Epithelial cell of prostate (primary cell): ENCODE data around the gene SORCS2.

Experiments
- DNase-seq: peaks from one replicate; pipeline ENCODE4 v3.0.0-alpha.2; 2011; ENCODE audit warnings: low read depth, low spot score
- H3K27ac ChIP-seq: fragments of 450-650 bp; 2 replicates; pipeline ENCODE4 v1.5.1; 2017; ENCODE audit warnings: mild to moderate bottlenecking

SORCS2 gene

DNA sequence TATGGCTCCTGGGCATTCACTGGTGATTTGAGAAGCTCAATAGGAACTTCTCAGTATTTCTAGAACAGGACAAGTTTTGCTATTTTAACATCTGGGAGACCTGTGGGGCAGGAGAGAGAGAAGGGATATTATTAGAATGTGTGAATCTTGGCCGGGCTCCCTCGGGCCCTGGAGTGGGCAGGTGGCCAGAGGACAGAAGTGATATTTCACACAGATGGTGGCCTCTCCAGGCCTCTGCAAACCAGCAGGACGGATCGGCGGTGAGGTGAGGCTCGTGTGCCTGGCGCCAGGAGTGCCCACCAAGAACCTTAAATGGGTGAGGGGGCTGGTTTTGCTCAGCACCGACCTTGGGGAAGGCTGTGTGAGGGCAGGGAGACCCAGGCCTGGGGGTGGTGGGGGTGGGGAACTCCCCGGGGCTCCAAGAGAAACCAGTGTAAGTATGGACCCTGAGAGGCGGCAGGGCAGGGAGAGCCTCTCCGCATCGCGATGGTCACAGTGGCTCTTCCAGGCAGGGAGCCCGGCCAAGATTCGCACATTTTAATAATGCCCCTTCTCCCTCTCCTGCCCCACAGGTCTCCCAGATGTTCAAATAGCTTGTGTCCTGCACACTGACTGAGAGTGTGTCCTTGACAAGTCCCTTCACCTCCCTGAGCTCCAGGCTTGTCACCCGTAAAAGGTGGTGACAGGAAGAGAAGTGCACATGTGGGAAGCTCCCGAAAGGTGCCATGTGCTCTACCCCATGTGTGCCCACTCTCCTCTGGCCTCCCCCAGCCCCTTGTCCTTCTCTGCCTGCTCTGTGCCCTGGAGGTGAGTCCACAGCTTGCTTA is 64.9 kb downstream of the SORCS2 start:
- no peak overlapping the region for H3K27ac ChIP-seq
- no peak for DNase-seq

DNA sequence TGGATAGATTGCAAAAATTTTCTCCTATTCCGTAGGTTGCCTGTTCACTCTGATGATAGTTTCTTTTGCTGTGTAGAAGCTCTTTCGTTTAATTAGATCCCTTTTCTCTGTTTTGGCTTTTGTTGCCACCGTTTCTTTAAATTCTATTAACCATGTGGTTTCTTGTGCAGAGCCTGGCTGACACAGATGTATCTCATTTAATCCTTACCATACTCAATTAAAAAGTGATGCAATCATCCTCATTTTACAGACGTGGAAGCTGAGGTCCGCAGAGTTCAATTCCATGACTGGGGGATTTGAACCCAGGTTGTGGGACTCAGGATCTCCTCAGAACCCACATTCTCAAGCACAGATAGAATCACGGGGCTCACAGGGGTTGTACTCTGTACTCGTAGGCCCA is 66.7 kb downstream of the SORCS2 start:
- no peak for DNase-seq
- no peak overlapping the region for H3K27ac ChIP-seq

DNA sequence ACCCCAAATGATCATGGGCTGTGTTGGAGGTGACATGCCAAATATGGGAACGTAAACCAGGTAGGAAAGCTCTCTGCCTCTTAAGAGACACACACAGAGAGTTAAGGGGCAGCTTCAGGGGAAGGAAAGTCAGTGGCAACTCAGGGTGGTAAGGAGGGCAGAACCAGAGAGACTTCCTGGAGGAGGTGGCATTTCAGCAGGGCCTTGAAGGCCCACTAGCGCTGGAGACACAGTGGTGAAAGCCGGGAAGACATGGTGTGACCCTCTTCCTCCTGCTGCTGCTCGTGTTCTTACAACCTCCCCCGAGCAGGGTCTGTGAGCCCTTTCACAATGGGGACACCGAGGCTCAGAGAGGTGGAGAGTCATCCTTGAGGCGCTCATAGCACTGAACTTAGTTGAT is 68.2 kb downstream of the SORCS2 start:
- no peak for DNase-seq
- no peak overlapping the region for H3K27ac ChIP-seq

DNA sequence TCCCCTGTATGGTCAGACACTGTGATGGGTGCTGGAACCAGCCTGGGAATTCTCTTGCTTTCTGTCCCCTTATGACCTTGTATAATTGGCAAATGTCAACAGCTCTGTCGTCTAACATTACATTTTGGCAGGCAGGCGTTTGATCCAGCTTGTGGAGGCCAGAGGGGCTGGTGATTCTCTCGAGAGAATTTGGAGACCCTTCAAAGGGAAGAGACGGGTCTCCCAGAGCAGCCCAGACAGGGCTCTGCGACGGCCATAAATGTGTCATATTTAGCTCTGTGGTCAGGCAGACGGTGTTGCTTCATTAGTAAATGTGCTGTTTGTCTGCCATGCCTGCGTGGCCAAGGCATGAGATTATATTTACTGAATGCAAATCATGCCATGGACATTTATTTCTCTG is 68.7 kb downstream of the SORCS2 start:
- no peak for DNase-seq
- no peak overlapping the region for H3K27ac ChIP-seq

DNA sequence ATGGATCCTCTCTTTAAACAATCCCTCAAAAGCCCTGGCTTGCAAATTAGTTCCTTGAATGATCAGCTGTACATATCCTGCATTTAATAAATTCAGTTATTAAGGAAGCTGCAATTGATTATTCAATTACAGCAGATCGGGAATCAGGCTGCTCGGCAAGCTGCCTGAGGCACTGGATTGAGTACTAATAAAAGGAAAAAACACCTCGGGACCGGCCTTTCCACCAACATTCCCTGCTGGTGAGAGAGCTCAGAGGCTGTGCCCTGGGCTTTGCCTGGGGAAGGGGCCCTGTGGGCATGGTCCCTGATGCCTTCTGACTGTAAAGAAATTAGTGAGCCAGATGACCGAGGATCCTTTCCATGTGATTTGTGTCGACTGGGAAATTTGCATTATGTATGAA is 69.2 kb downstream of the SORCS2 start:
- DNase-seq, result no peak
- H3K27ac ChIP-seq, result no peak overlapping the region

DNA sequence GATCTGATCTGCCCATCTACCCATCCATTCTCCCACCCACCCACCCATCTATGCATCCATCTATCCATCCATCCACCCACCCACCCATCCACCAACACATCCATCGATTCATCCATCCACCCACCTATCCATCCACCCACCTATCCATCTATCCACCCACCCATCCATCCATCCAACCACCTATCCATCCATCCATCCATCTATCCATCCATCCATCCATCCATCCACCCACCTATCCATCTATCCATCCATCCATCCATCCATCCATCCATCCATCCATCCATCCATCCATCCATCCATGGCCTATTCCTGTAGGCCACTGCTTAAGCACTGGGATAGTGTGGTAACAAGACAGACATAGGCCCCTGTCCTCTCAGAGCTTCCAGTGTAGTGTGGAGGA is 69.8 kb downstream of the SORCS2 start:
- H3K27ac ChIP-seq, result peak overlapping the region; percentile 79
- DNase-seq, result no peak

DNA sequence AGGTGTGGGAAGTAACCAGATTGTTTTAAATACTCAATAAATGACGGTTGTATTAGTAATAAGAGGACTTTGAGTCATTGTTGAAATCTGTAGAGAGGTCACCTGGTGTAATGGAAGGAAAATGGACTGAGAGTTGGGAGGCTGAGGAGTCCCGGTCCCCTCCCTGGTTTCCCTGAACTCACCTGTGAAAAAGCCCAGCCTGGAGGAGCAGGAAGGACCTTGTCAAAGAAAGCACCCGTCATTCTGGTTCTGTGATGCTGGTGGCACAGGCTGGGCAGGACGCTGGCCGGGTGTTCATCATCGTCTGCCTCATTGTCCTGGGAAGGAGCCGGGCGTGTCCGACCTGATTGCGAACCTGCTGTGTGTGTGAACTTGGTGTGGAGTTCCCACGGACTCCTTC is 70.8 kb downstream of the SORCS2 start:
- DNase-seq, result peak; percentile 74
- H3K27ac ChIP-seq, result peak overlapping the region; percentile 79

DNA sequence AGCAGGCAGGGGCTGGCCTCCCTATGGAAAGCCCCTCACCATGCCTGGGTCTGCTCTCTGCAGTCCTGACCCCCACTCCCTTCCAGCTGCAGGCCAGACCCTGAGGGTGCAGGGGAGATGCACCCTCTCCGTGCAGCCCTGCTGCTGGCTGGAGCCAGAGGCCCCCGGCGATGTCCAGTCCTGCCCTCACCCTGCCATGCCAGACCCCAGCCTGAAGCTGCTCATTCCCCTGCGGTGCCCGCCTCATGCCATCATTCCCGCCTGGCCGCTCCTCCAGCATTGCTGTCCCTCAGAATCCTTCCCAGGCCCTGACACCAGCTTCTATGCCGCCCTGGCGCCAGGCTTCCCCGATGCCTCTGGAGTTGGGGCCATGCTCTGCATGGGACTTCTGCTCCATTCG is 72.4 kb downstream of the SORCS2 start:
- no peak for DNase-seq
- H3K27ac ChIP-seq, result no peak overlapping the region

DNA sequence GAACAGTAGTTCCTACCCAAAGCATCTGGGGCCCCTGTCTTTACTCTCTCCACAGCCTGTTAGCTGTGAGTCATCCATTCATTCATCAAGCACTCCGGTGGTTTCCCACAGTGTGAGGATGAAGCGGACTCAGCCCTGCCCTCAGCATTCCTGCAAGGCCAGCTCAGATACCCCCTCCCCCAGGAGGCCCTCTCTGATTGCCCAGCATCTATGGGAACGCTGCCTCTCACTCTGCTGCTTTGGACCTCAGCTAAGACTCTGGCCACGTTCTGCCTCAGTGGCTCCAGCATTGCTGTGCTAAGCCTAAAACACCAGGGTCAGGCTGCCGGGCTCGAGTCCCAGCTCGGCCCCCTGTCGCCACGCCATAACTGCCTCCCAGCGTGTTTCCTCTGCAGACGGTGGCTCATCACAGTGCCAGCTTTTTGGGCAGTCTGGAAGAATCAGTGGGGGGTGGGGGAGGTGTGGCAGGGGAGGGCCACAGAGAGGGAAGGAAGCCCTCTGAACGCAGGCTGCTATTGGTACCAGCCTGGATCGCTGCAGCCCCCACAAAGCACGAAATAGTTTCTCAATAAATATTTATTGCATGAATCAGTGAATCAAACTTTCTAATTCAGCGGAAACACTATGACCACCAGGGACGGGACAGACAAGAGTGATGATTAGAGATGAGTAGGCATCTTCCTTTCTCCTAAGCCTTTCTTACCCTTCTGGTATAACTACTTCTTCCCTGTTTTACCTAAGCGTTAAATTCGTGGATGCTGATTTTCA is 74.4 kb downstream of the SORCS2 start:
- DNase-seq, result peak; percentile 55
- no peak overlapping the region for H3K27ac ChIP-seq

DNA sequence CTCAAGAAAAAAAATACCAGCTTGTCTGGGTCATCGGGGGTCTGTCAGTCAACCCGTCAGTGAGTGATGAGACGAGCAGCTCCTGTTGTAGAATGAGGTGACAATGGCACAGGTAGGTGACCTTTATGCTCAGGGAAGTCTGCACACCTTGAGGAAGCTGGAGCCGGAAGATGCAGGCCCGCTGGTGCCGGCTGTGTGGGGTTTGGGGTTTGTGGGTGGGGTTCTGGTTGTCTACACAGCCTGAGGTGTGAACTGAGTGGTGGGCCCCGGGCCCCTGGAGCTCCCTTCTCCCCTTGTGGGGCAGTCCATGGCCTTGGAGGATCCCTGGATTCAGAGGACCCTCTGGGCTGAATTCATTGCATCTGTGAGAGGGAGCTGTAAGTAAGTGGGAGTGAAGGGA is 75.5 kb downstream of the SORCS2 start:
- no peak for DNase-seq
- no peak overlapping the region for H3K27ac ChIP-seq

DNA sequence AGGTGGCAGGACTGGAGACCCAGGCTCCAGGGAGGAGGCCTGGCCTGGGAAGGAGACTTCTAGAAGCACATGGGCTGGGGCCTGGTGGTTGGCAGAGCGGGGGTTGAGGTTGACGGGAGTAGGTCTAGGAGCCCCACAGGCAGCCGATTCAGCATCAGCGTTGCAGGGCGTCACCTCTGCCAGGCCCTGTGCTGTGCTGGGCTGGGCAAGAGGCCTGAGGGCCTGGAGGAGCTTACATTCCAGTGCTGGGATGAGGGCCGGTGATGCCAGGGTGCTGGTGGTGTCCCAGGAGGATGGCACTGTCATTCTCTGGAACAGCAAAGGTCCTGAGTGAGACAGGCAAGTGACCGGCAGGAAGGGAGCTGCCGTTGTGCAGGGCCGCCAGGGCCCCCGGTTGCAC is 76.6 kb downstream of the SORCS2 start:
- DNase-seq, result no peak
- no peak overlapping the region for H3K27ac ChIP-seq

DNA sequence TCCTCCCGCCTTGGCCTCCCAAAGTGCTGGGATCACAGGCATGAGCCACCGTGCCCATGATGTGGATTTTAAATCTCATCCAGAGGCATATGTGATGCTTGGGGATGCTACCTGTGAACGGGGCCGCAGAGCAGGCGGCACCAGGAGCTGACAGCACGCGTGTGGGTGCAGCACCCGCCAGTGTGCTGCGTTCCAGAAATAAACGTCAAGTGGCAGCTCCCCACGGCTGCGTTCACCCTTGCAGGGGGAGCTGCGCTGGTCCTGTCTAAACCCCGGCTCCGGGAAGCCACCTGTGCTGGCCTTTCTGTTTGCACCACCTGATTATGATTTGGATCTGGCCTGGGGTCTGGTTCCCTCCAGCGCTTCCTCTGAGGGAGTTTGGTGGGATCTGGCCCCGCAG is 77.8 kb downstream of the SORCS2 start:
- no peak overlapping the region for H3K27ac ChIP-seq
- no peak for DNase-seq

DNA sequence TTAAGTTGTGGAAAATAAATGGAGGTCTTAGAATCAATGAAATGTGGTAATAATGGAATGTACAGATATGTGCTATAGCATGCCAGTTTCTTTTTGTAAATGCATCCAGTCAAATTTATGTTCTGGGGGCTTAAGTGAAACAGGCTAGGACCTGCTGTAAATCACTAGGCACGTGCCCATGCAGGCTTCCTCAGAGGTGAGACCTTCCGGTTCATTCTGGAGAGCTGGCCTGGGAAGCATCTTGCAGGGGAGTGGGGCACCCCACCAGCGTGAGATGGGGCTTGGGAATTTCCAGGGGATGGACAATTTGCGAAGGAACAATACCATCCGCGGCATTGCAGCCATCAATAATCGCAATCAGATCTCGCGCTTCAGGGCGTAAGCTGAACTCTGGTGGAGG is 80.1 kb downstream of the SORCS2 start:
- no peak for DNase-seq
- H3K27ac ChIP-seq, result no peak overlapping the region

DNA sequence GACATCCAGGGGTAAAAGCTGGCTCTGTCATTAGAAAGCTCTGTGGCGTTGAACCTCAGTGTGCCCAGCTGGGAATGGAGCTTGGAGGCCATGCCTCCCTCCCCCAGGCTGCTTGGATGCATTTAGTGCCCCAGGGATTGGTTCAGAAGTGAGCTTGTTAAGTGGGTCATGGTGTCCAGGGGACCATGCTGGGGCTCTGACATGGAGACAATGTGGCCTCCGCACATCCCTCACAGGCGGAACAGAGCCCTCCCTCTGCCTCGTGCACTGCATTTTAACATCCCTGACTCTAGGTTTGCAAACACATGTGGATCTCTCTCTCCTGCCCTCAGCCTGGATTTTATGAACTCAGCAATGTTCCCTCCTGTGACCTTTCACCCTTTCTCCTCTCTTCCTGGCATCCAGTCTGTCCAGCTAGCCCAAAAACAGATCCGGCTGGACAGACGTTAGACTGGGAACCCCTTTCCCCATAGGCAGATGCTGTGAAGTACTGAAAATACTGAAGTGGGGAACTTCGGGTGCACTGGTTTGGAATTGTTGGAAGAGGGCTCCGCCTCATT is 81.5 kb downstream of the SORCS2 start:
- H3K27ac ChIP-seq, result no peak overlapping the region
- no peak for DNase-seq

DNA sequence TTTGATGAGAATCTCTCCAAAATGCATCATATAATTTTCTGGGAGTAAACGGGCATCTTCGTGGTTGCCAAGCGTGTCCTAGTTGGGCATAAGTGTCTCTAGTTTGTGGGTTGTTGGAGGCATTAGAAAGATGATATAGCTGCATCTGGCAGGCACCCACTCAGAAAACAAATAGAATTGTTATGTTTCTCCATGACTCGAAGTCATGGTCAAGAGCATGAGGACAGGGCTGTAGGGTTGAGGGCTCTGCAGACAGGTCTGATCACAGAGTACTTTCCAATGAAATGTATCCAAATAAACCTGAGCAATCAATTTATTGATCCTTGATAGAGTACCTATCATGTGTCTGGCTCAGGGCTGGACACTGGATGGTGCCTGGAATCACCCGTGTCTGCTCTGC is 82.7 kb downstream of the SORCS2 start:
- no peak for DNase-seq
- H3K27ac ChIP-seq, result no peak overlapping the region

DNA sequence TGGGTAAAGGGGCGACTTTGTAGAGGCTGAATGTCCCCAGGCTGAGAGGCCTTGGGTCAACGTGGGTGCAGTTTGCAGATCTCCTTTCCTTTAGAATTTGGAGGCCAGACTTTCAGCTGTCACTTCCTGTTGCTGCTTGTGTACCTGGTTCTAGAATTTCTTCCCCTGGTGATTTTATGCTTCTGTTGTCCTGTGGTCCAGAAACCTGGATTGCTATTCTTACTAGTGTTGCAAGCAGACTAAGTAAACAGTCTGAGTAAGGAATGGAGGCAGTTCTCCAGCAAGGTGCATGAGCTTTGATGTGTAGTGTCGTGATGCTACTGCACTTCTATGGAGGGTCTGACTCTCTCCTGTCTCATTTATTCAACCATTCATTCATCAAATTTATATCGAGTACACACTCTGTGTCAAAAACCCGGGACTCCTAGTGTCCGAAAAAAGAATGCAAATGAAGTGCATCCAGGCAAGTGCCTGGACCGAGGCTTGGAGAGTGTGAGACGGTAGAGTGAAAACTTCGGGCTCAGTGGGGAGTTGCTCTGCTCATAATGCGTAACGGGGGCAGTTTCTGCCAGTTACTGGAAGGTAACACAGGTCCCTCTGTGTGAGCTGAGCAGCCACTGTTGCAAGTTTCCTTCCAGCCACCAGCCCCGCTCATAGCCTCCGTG is 83.3 kb downstream of the SORCS2 start:
- H3K27ac ChIP-seq, result no peak overlapping the region
- DNase-seq, result no peak

DNA sequence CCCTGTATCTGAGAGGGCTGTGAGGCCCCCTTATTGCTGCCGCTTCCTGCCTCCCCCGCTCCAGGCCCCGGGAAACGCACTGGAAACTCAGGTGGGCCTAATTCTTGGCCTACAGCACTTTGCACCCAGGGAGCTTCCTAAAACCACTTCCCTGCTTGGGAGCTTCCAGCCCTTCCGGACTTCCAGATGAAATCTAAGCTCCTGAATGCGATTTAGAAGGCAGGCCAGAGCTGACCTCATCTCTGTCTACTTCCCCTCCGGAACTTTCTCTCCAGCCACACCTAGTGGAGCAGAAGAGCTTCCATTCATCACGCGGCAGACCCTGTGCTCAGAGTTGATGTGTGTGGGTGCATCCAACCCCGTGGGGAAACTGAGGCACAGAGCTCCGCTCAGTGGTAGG is 84.2 kb downstream of the SORCS2 start:
- no peak for DNase-seq
- H3K27ac ChIP-seq, result no peak overlapping the region

DNA sequence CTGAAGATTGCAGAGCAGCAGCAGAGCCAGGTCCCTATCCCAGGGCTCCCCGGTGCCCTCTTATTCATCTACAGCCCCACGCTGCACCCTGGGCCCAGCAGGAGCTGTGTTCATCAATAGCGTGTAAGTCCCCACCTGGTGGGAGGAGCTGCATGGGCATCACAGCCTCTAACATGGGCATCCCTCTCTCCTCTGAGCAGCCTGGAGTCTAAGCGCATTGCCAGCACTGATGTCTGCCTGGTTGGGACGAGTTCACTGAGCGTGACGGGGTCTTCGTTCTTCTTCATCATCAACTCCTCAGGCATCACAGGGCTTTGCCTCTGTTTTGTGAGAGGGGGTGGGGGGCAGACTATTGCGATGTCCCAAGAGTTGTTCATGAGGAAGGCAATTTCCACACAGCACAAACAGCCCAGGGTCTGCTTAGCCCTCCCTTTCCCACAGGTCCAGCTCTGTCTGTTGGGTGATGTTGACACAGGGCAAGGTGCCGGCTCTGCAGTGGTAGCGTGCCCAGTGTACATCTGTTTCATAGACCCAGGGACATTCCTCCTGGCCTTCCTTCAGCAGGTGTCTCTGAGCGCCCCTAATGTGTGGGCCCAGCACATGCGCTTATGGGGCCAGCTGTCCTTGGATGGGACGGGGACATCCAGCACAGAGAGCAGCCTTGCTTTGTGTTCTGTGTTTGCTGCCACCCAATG is 85.9 kb downstream of the SORCS2 start:
- DNase-seq, result no peak
- H3K27ac ChIP-seq, result no peak overlapping the region

DNA sequence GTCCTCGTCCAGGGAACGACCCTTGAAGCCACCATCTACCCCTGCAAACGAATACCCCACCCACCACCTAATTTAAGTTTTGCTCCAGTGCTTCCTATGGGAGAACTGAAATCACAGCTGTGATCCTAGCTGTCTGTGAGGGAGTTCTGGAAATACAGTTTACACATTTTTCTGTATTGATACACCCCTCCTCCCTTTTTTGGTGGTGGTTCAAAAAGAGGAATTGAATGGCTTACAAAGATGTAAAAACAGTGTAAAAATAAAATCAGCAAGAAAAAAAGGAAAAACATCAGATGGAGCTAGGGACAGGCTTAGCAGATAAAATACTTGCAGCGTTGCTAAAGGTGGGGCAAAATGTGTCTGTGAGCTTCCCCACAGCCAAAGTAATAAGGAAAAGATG is 86.6 kb downstream of the SORCS2 start:
- no peak for DNase-seq
- no peak overlapping the region for H3K27ac ChIP-seq

DNA sequence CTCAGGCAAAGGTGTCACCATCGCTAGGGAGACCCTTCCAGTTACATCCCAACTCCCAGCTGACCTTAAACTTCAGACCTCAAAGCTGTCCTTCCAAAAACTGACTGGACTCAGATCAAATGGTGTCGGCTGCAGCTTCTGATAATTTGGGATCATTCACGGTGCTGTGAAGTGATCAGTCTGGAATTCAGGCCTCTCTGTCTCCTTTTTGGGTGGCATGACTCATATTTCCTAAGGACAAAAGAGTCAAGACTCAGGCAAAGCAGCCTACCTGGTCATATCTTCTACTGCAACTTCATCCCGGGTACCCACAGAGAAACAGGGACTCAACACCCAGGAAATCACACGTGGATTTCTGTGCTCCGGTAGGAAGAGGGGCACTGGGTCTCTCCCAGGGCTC is 87.6 kb downstream of the SORCS2 start:
- DNase-seq, result no peak
- no peak overlapping the region for H3K27ac ChIP-seq
